AG10803 (cell line): ENCODE results near the gene ST6GALNAC3.

Source experiments
- DNase-seq: peaks from one replicate; pipeline ENCODE4 v3.0.0; 2010; ENCODE audit warnings: low read depth
- H3K4me3 ChIP-seq: 2 replicates; pipeline ENCODE4 v1.5.1; 2011; ENCODE audit warnings: mild to moderate bottlenecking, low read length, control low read depth
- TF ChIP-seq, protein P1 (sequence below): conservative IDR thresholded peaks from 2 replicates; pipeline ENCODE4 v1.5.1; 2011; ENCODE audit warnings: mild to moderate bottlenecking, low read length, control low read depth, inconsistent platforms

Gene ST6GALNAC3

DNA sequence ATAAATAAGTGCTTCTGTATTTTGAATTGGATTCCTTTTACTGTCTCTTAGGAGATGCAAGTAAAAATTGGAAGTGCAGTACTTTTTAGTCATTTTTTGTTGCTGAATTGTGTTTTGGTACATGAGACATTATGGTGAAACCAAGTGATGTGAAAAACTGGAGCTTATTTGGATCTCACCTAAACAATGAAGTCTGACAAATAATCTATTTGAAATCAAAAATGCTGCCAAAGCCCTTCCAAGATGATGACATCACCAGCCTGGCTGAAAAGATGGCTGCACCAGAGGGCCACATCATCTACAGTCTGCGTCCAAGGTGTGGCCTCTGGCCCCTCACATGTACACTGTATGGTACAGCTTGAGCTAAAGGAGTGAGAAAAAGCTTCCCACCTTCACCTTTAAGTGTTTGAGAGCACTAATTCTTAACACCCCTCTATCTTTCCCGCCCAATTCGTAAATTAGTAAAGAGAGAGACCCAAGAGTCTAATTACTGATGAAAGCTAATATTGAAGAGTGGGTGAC, 600.2 kb downstream of the ST6GALNAC3 start:
- TF ChIP-seq, protein P1, sequence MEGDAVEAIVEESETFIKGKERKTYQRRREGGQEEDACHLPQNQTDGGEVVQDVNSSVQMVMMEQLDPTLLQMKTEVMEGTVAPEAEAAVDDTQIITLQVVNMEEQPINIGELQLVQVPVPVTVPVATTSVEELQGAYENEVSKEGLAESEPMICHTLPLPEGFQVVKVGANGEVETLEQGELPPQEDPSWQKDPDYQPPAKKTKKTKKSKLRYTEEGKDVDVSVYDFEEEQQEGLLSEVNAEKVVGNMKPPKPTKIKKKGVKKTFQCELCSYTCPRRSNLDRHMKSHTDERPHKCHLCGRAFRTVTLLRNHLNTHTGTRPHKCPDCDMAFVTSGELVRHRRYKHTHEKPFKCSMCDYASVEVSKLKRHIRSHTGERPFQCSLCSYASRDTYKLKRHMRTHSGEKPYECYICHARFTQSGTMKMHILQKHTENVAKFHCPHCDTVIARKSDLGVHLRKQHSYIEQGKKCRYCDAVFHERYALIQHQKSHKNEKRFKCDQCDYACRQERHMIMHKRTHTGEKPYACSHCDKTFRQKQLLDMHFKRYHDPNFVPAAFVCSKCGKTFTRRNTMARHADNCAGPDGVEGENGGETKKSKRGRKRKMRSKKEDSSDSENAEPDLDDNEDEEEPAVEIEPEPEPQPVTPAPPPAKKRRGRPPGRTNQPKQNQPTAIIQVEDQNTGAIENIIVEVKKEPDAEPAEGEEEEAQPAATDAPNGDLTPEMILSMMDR: no peak
- DNase-seq: no peak
- no peak overlapping the region for H3K4me3 ChIP-seq

DNA sequence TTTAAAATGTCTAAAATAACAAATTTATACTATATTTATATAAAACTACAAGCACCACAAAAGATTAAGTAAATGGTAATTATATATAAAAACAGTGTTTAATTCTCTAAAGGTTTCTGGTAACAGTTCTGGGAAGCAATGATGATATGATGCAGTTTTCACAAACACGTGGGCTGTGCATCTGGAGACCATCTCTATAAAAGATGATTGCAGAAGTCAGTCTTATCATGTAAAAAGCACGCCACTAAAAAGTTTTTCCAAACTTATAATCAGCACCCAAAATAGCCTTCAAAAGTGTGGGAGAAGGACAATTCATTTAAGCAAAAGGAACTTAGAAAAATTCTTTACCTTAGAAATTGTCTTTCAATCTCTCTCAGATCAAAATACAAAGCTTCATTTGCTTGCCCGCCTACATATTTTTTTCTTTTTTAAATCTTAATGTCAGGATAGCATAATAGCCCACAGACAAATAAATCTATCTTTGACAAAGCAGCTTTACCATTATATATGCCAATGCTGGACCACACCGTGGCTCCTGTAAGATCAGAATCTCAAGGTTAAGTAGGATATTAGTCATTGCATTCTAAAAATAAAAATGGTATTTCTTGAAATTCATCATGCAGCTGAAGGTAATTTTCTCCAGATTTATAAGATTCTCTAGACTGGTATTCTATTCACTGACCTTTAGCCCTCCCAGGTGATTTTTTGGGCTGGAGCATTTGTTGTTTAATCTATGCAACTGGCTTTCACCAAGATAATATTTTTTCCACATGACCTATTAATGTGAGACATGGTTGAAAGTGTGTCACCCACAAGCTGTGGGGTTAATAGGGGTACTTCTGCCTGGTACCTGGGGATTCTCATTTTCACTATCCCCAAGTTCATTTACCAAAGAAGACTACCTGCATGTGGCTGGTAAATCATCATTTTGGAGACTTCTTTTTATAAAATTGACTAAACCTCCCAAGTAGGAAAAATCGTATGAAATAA, 603.2 kb downstream of the ST6GALNAC3 start:
- TF ChIP-seq, protein P1: no peak
- H3K4me3 ChIP-seq: no peak overlapping the region
- DNase-seq: no peak

DNA sequence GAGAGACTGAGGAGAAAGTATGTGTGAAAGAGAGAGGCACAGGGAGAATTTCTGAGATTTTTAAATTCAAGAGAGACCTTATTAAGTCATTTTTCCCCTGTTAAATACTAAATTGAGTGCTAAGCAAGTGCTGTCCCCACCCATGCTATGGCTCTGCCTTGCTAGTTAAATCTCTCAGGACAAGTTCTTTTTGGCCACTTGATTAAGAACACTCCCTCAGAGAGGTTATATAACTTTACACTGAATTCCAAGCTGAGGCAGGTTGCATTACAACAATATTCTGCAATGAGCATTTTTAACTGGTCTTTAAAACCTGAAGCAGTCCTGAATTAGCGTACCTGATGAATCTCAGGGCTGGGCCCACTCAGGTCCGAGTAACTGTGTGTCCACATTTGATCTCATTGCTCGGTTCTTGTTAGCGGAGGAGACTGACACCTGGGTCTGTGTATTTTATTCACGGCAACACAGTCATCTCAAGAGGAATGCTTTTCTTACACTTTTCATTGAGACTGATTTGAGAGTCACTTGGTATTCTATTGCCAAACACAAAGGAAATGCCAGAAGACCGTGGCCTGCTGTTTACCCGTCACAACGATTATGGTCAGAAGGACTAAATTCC, 605.1 kb downstream of the ST6GALNAC3 start:
- TF ChIP-seq, protein P1: no peak
- no peak for DNase-seq
- H3K4me3 ChIP-seq: no peak overlapping the region

DNA sequence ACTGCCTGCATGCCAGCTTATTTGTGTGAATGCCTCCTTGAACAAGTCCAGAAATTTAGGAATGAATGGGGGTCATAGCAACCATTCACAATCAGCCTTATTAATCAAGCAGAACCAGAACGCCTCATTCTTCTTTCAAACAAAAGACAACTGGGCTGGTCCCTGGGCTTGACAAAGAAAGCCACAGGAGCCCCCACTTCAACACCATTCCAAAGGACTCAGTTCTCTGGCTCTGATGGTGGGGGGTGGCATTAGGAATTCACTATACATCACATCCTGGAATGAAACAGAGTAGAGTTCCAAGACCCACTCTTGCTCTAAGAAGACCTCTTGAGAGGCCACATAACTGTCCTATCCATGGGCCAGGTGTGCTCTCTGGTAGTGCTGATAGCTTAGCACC, 606.1 kb downstream of the ST6GALNAC3 start:
- TF ChIP-seq, protein P1: no peak

DNA sequence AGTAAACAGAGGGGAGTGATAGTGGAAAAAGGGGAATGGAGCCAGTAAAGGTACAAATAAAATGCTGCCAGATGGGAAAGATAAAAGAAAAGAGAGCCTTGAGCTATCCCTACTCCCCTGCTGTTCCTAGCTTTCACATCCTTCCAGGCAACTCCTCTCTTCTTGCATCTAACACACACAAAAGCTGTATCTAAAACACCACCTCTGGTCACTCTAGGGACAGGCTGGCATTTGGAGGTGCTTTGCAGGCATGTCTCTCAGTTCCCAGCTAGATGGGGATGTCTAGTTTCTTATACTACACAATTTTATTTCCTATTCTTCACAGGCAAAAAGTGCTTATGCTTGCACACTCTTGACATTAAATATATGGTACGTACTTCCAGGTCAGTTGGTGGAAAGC, 607.6 kb downstream of the ST6GALNAC3 start:
- TF ChIP-seq, protein P1: no peak
- no peak overlapping the region for H3K4me3 ChIP-seq
- no peak for DNase-seq

More for the DNA sequence above, 606.1 kb downstream of the ST6GALNAC3 start:
- no peak overlapping the region for H3K4me3 ChIP-seq
- DNase-seq: no peak
